Measurements from ENCODE around the gene SEMA3B.
A peak's percentile ranks its signal among the peaks of the same experiment; 100 is the strongest.
"Not testable (repeated sequence)": the region's sequence is repeated elsewhere in the genome, so short reads cannot be mapped to it uniquely, and the experiment has no call there.

SEMA3B gene

DNA sequence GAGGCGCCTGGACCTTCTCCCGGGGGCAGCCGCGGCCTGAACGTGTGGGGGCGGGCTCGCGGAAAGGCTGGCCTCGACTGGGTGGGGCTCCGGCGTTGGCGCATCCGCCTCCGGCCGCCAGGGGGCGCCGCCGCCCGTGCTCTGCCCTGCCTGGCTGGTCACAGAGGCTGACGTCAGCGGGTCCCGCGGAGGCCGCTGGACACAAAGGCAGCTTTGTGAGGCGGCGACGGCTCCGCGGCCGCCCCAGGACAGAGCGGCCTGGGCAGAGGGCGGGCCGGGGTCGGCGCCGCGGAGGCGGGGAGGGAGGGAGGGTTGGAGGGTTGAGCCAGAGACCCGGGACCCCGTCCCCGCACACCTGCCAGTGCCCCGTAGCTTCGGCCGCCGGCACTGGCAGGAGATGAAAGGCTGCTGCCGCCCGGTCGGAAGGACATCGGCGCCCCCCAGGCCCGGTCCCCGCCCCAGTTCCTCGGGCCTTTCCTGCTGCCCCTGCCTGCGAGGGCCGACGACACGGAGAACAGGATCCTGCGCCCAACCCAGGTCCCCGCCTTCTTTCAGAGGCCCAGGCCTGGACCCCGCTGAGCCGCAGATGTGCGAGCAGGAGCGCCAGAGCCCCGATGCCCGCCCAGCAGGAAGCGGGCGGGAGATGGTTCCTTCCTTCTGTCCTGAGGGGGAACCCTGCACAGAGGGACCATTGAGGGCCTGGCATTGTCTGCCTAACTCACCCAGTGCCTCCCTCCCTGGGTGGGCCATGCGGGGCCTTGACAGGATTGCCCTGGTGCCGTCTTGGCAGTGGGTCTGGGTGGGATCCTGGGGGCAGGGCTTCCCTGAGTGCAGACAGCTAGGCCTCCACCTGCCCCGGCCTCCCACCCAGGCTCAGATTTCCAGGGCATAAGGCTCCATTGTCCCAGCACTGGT lies 8.7 kb upstream of the SEMA3B start:
- peak; percentile 70 for DNase-seq

DNA sequence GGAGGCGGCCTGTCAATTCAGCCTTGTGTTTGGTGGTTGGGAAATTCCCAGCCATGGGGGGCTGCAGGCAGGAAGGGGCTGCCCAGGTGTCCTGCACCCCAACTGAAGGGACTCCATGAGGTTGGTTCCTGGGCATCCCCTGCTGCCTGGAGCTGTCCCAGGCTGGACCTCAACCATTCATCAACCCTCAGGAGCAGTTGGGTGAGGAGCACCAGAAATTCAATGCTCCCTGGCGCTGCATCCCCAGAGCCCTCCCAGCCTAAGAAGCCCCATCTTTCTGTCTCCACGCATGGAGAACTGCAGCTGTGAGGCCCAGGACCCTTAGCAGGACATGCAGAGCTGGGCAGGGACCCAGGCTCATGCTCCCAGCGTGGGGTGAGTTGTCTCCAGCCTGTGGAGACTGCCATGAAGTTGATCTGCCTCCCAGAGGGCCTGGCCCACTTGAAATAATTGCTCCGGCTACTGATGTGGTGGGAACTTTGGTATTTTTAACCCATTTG lies 8.0 kb upstream of the SEMA3B start:
- no peak for DNase-seq

GRCh38 chr3:50261505-50261904 lies 7.4 kb upstream of the SEMA3B start:
- DNase-seq = no peak

DNA sequence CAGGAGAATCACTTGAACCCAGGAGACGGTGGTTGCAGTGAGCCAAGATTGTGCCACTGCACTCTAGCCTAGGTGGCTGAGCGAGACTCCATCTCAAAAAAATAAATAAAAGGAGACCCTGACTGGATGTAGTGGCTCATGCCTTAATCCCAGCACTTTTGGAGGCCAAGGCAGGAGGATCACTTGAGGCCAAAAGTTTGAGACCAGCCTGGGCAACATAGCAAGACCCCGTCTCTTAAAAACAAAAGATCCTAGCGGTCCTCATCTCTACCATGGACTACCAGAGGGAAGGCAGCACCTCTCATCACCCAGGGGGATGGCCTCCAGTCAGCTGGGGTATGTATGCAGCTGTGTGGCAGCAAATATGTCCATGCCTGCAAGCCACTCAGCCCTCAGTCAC lies 6.7 kb upstream of the SEMA3B start:
- DNase-seq = not testable (repeated sequence)

DNA sequence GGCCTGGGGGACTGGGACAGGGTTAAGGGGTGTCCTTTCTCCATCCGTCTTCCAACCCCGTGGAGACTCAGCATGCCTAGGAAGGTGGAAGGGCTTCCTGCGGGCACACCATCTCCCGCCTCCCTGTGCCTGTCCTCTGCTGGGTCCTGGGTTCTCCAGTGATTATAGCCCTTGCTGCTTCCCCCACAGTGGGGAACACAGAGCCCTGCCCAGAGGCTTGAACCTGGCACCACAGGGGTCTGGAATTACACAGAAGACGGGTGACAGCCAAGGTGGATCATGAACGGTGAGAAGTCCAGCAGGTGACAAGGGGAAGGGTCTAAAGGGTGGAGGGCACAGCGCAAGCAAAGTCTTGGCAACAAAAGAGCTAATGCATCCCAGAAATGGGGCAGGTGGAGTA lies 6.2 kb upstream of the SEMA3B start:
- no peak for DNase-seq

GRCh38 chr3:50263478-50264382 lies 5.2 kb upstream of the SEMA3B start:
- DNase-seq = no peak

DNA sequence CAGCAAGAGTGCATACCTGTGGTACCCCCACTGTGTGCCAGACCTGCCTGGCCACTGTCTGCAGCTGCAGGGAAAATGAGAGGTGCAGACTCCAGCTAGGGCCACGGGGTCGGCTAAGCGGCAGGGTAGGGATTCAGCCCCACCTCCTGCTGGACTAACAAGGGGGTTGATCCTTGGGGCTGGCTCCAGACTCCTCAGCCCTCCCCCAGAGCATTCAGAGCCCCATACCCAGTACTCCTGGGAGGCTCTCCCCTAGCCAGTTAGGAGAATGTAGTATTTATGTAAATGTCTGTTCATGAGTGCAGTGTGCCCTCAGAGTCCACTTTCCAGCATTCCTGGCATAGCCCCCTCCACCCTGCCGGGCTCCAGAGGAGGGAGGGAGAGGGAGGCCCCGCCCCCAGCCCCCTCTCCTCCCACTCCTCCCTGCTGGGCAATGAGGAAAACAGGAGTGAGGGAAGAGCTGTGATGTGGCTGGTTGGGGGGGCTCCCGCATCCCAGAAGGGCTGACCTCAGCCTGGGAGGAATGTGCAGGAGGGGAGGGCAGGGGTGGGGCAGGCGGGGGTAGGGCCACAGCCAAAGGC lies 4.5 kb upstream of the SEMA3B start:
- DNase-seq = no peak

DNA sequence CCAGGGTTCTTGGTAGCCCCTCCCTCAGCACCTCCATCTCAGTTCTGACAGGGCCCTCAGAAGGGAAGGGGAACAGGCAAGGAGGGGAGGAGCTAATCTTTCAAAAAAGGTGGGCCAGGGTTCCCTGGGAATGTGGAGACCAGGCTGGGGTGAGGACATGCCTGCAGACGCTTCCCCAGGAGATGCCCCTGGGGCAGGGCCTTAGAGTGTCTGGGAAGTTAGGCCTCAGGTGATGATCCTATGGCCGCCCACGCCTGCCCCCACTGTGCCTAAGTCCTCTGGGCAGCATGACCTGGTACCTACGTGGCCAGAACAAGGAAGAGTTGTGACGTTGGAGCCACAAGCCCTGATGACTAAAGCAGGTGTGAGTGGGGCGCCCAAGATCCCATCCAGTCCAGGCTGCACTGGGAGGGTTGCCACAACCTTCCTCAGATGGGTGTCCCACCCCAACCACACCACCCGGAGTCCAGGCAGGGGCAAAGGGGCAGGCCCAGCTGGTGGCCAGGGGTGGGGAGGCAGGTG lies 3.9 kb upstream of the SEMA3B start:
- no peak for DNase-seq

DNA sequence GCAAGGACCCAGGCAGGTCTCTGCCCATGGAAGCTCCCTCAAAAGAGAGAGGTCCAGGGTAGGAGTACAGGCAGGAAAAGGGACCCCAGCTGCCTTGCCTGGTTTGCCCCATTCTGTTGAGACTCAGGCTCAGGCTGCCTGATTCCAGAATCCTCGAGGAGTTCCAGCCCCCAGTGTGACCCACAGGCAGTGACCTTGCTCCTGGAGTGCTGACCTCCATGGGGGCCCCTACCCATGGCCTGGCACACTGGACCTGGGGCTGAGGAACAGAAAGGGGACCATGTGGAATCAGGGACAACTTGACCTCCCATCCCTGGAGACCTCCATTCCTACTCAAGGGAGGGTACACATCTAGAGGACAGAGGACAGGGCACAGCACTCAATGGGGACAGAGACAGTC lies 3.4 kb upstream of the SEMA3B start:
- DNase-seq = no peak

DNA sequence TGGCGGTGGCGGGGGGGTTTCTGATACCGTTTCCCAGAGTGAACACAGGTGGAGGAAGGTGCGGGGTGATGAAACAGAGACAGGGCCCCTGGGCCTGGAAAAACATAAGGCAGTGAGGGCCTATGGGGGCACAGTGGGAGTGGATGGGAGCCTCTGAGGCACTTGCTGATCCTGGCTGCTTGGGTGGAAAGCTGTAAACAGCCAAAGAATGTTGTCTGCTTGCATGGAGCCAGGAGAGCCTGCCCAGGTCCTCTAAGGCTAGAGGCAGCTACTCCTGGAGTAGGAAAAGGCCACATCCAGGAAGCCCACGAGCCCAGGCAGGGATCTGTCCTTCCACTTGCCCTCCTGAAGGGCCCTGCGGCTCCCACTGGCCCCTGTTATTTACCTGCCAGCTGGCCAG lies 2.9 kb upstream of the SEMA3B start:
- no peak for DNase-seq

DNA sequence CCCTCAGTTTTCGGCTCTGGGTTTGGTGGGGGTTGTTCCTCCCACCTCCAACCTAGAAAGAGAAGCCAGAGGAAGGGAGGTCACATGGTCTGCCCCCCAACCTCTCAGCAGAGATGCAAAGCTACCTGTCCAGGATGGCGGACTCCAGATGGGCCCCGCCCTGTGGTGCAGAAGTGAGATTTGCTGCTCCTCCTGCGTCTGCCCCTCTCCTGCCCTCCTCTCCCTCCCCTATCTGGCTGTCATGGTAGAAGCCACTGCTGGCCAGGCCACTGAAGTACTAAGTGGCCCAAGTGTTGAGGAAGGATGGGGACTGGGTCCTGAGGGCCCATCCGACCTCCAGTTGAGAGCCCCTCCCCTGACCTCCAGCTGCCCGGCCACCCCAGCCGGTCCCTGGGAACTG lies 2.1 kb upstream of the SEMA3B start:
- no peak for DNase-seq

- no peak for DNase-seq
Measured at GRCh38 chr3:50267280-50267913, 1.6 kb upstream of the SEMA3B start.

DNA sequence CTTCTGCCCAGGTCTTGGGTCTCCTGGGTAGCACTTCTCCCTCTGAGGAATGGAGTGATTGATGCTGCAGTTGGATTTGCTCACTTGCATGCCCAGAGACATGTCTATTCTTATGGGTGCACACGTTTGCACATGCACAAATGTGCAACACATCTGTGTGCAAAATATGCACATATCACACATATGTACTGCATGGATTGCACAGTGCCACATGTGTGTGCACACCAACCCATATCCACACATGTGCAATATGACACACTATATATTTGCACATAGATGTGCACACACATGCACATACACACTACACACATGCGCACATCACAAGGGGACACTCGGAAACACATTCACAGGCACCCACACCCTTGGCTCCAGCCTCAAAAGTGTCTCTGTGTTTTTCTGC lies 671 bp upstream of the SEMA3B start:
- no peak for DNase-seq

- no peak for DNase-seq
Measured at GRCh38 chr3:50269460-50269859, 513 bp downstream of the SEMA3B start.

DNA sequence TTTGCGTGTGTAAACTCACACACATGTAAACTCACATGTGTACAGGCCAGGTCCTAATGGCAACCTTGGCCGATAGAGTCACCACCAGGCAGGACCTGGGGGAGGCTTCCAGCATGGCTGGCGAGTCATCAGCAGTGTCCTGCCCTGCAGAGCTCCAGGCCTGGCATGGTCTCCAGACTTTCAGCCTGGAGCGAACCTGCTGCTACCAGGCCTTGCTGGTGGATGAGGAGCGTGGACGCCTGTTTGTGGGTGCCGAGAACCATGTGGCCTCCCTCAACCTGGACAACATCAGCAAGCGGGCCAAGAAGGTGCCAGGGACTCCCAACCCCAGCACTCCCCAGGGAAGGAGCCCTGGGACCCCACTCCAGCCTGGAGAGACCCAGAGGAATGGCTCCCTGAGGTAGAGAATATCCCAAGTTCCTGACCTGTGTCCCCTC lies 1.0 kb downstream of the SEMA3B start:
- no peak for DNase-seq

GRCh38 chr3:50270422-50271224 lies 1.7 kb downstream of the SEMA3B start:
- no peak for DNase-seq

DNA sequence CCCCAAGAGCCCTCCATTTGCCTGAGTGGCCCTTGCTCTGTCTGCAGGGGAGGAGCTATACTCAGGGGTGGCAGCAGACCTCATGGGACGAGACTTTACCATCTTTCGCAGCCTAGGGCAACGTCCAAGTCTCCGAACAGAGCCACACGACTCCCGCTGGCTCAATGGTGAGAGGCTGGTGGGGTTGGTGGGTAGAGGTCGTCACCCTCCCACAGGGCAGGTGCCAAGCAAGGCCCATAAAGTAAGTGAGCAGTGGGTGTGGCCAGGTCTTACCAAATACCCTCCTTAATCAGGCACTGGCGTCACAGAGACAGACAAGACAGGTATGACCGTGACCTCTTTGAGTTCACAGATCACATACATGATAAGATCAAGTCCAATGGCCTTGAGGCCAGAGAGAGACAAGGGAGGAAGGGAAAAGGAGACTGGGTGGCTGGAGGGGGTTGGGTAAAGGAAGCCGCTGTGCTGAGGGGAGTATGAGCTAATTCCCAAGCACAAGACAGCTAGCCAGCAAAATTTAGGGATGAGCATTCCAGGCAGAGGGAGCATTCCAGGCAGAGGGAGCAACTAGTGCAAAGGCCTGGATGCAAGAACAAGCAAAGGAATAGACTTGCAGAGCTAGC lies 2.5 kb downstream of the SEMA3B start:
- DNase-seq = no peak

DNA sequence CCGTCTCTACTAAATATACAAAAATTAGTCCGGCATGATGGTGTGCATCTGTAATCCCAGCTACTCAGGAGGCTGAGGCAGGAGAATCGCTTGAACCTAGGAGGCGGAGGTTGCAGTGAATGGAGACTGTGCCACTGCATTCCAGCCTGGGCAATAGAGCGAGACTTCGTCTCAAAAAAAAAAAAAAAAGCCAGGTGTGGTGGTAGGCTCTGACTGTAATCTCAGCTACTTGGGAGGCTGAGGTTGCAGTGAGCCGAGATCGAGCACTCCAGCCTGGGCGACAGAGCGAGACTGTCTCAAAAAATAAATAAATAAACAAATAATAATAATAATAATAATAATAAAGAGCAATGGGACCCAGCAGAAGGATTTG lies 3.6 kb downstream of the SEMA3B start:
- DNase-seq = not testable (repeated sequence)

- peak; percentile 77 for DNase-seq
Measured at GRCh38 chr3:50272911-50273688, 4.2 kb downstream of the SEMA3B start.

GRCh38 chr3:50273689-50274065 lies 4.7 kb downstream of the SEMA3B start:
- DNase-seq = no peak
